Caco-2 (cell line): ENCODE data around the gene KLHL41. TPM values are rescaled to one million over a fixed set of nuclear protein-coding genes. Genes with fewer than 3 reads are reported as not detected.

Experiments used
- BruUV-seq: library from RNA; stranded (reverse); fragments of 400-500 nt; replicated peaks from 2 replicates; lab custom pipeline; 2021; lab: Mats Ljungman, UMichigan
- CTCF ChIA-PET: fragments of 300-600 bp; sonication (Branson Sonifier 250); formaldehyde crosslinking; loops from one replicate; lab custom pipeline; 2022; ENCODE audit warnings: antibody characterized with exemption; lab: Charles Lee
- POLR2A ChIA-PET: fragments of 300-600 bp; sonication (Branson Sonifier 250); formaldehyde crosslinking; loops from one replicate; lab custom pipeline; 2022; ENCODE audit warnings: antibody characterized with exemption; lab: Charles Lee
- DNase-seq, 2 experiments: peaks; one replicate each; pipeline versions ENCODE4 v3.0.0 to v3.0.0-alpha.2; 2020 to 2022
- H3K27me3 ChIP-seq: replicated peaks from 2 replicates; pipeline ENCODE4 v1.6.0; 2011; ENCODE audit warnings: low read length; ENCODE audit not compliant: control insufficient read depth, insufficient read depth
- H3K36me3 ChIP-seq: 2 replicates; pipeline ENCODE4 v1.5.1; 2011; ENCODE audit warnings: low read length; ENCODE audit not compliant: control insufficient read depth, insufficient read depth
- H3K4me1 ChIP-seq: fragments of 250-450 bp; sonication (Bioruptor Pico); 2 replicates; pipeline ENCODE4 v1.5.1; 2020; ENCODE audit warnings: mild to moderate bottlenecking
- H3K4me3 ChIP-seq: 2 replicates; pipeline ENCODE4 v1.5.1; 2011; ENCODE audit warnings: low read depth, mild to moderate bottlenecking, control low read depth, low read length
- H3K9me3 ChIP-seq: fragments of 250-450 bp; sonication (Bioruptor Pico); 2 replicates; pipeline ENCODE4 v1.5.1; 2020; ENCODE audit warnings: mild to moderate bottlenecking, moderate library complexity
- H3K27ac Mint-ChIP-seq: one replicate; pipeline ENCODE4 v1.8.0; 2022; ENCODE audit warnings: mixed read lengths; ENCODE audit not compliant: unreplicated experiment
- H3K27me3 Mint-ChIP-seq: one replicate; pipeline ENCODE4 v1.8.0; 2022; ENCODE audit warnings: mixed read lengths; ENCODE audit not compliant: insufficient read depth, unreplicated experiment
- H3K36me3 Mint-ChIP-seq: one replicate; pipeline ENCODE4 v1.8.0; 2022; ENCODE audit warnings: mild to moderate bottlenecking, mixed read lengths; ENCODE audit not compliant: insufficient read depth, unreplicated experiment
- H3K4me1 Mint-ChIP-seq: one replicate; pipeline ENCODE4 v1.8.0; 2022; ENCODE audit warnings: low read depth, mixed read lengths; ENCODE audit not compliant: unreplicated experiment
- H3K4me3 Mint-ChIP-seq: one replicate; pipeline ENCODE4 v1.8.0; 2022; ENCODE audit warnings: mild to moderate bottlenecking, moderate library complexity, mixed read lengths; ENCODE audit not compliant: unreplicated experiment
- H3K9me3 Mint-ChIP-seq: one replicate; pipeline ENCODE4 v1.8.0; 2022; ENCODE audit warnings: mixed read lengths; ENCODE audit not compliant: unreplicated experiment
- intact Hi-C: fragments of 100-400 bp; cut with micrococcal nuclease; formaldehyde crosslinking; loops from one replicate; pipeline ENCODE4 v1.10.0; 2022; ENCODE audit not compliant: unreplicated experiment
- total RNA-seq: library from RNA; stranded (reverse); gene quantifications from 2 replicates; pipeline ENCODE4 v1.2.3, GENCODE V29; 2022
- TF ChIP-seq, protein P1 (sequence below), 2 experiments: fragments of 200-600 bp in 1 of 2; IDR thresholded peaks; 1 replicate in 1 of 2; 2 replicates in 1 of 2; pipeline versions ENCODE4 v1.5.1 to v1.8.0; 2011 to 2022; ENCODE audit warnings: antibody characterized with exemption in 1 of 2, control low read depth in 1 of 2, inconsistent platforms in 1 of 2, low read depth in 1 of 2, low read length in 1 of 2, mild to moderate bottlenecking in 1 of 2, moderate library complexity in 1 of 2; ENCODE audit not compliant: insufficient read depth in 1 of 2, severe bottlenecking in 1 of 2, unreplicated experiment in 1 of 2

Gene KLHL41
- total RNA-seq, 1 experiment from 2014 or later, result not detected

GRCh38 chr2:169540146-169540545 is 30.6 kb downstream of the KLHL41 start:
- Histone ChIP-seq H3K9me3 (no peaks in the 10 kb centered on the region), H3K27me3 (no peaks in the 10 kb centered on the region), H3K4me1 (no peaks in the 10 kb centered on the region), H3K36me3 (no peaks in the 10 kb centered on the region), H3K4me3 (no peak overlapping the region)
- CTCF ChIA-PET, result no interaction called here
- DNase-seq, result no peak
- H3K4me1 Mint-ChIP-seq, result no peaks in the 10 kb centered on the region
- no TSS peak for BruUV-seq
- H3K36me3 Mint-ChIP-seq, result no peaks in the 10 kb centered on the region
- H3K27ac Mint-ChIP-seq, result no peak overlapping the region
- H3K27me3 Mint-ChIP-seq, result no peaks in the 10 kb centered on the region
- TF ChIP-seq, protein P1, sequence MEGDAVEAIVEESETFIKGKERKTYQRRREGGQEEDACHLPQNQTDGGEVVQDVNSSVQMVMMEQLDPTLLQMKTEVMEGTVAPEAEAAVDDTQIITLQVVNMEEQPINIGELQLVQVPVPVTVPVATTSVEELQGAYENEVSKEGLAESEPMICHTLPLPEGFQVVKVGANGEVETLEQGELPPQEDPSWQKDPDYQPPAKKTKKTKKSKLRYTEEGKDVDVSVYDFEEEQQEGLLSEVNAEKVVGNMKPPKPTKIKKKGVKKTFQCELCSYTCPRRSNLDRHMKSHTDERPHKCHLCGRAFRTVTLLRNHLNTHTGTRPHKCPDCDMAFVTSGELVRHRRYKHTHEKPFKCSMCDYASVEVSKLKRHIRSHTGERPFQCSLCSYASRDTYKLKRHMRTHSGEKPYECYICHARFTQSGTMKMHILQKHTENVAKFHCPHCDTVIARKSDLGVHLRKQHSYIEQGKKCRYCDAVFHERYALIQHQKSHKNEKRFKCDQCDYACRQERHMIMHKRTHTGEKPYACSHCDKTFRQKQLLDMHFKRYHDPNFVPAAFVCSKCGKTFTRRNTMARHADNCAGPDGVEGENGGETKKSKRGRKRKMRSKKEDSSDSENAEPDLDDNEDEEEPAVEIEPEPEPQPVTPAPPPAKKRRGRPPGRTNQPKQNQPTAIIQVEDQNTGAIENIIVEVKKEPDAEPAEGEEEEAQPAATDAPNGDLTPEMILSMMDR (IDR thresholded peaks at IDR 0.05; ENCODE audit: insufficient read depth in 1 of 2, low read depth in 1 of 2, low read length in 1 of 2, severe bottlenecking in 1 of 2, unreplicated experiment in 1 of 2), result no peak
- intact Hi-C loops, result no loop called here
- H3K4me3 Mint-ChIP-seq, result no peak overlapping the region
- no peaks in the 10 kb centered on the region for H3K9me3 Mint-ChIP-seq
- POLR2A ChIA-PET, result no interaction called here

DNA sequence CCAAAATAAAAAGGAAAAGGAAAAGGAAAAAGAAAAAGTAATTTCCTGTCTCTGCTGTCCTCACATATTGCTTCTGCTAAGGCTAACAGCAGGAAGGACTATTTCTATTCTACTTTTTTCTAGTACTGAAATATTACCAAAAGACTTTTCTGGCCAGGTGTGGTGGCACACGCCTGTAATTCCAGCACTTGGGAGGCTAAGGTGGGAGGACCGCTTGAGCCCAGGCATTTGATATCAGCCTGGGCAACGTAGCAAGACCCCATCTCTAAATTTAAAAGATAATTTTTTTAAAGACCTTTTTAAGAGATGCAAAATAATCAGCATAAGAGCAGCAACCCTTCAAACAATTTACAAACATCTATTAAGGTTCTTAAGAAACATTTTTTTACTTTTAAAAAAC is 32.9 kb downstream of the KLHL41 start:
- no peaks in the 10 kb centered on the region for H3K4me1 ChIP-seq
- no TSS peak for BruUV-seq
- H3K4me1 Mint-ChIP-seq, result no peaks in the 10 kb centered on the region
- no peaks in the 10 kb centered on the region for H3K9me3 Mint-ChIP-seq
- intact Hi-C loops, result no loop called here
- TF ChIP-seq, protein P1 (IDR thresholded peaks at IDR 0.05; ENCODE audit: insufficient read depth in 1 of 2, low read depth in 1 of 2, low read length in 1 of 2, severe bottlenecking in 1 of 2, unreplicated experiment in 1 of 2), result no peak
- H3K4me3 Mint-ChIP-seq, result no peak overlapping the region
- peaks cover 6% of the 10 kb centered on the region for H3K36me3 Mint-ChIP-seq
- DNase-seq, result no peak
- H3K27ac Mint-ChIP-seq, result no peak overlapping the region
- no peaks in the 10 kb centered on the region for H3K27me3 Mint-ChIP-seq
- H3K36me3 ChIP-seq, result no peaks in the 10 kb centered on the region
- H3K27me3 ChIP-seq, result no peaks in the 10 kb centered on the region
- CTCF ChIA-PET, result no interaction called here
- POLR2A ChIA-PET, result no interaction called here
- H3K4me3 ChIP-seq, result no peak overlapping the region
- H3K9me3 ChIP-seq, result no peaks in the 10 kb centered on the region

DNA sequence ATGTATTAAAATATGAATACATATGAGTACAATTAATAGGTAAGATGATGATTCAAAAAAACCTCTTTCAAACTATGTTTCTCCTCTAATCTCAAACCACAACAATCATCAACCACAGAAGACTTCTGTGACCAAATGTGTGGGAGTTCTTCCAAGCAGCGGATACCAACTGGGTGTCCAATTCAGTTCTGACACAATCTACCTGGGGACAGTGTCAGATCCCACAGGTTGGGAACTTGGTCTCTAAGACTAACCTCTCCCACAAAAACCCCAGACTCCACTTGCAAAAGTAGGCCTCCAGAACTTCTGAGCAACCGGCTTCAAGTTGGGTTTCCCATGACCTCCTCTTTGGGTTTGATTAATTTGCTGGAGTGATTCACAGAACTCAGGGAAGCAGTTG is 37.3 kb downstream of the KLHL41 start:
- H3K27ac Mint-ChIP-seq, result no peak overlapping the region
- no peaks in the 10 kb centered on the region for H3K27me3 Mint-ChIP-seq
- H3K27me3 ChIP-seq, result no peaks in the 10 kb centered on the region
- H3K4me1 Mint-ChIP-seq, result no peaks in the 10 kb centered on the region
- no peaks in the 10 kb centered on the region for H3K36me3 ChIP-seq
- ChIA-PET CTCF (no interaction called here), POLR2A (no interaction called here)
- H3K9me3 Mint-ChIP-seq, result no peaks in the 10 kb centered on the region
- TF ChIP-seq, protein P1 (IDR thresholded peaks at IDR 0.05; ENCODE audit: insufficient read depth in 1 of 2, low read depth in 1 of 2, low read length in 1 of 2, severe bottlenecking in 1 of 2, unreplicated experiment in 1 of 2), result no peak
- no peaks in the 10 kb centered on the region for H3K4me1 ChIP-seq
- no peak overlapping the region for H3K4me3 Mint-ChIP-seq
- peaks cover 13% of the 10 kb centered on the region for H3K36me3 Mint-ChIP-seq
- no TSS peak for BruUV-seq
- no peak overlapping the region for H3K4me3 ChIP-seq
- DNase-seq, result no peak
- no peaks in the 10 kb centered on the region for H3K9me3 ChIP-seq
- intact Hi-C loops, result no loop called here
